ENCODE measurements around the gene CALCR. TPM values are rescaled to one million over a fixed set of nuclear protein-coding genes. Genes with fewer than 3 reads are reported as not detected.

CALCR gene
- total RNA-seq, 1 donor from 2014 or later = not detected

GRCh38 chr7:93453262-93453661 is 121.3 kb downstream of the CALCR start:
- intact Hi-C loops (cut with micrococcal nuclease) = no loop called here

DNA sequence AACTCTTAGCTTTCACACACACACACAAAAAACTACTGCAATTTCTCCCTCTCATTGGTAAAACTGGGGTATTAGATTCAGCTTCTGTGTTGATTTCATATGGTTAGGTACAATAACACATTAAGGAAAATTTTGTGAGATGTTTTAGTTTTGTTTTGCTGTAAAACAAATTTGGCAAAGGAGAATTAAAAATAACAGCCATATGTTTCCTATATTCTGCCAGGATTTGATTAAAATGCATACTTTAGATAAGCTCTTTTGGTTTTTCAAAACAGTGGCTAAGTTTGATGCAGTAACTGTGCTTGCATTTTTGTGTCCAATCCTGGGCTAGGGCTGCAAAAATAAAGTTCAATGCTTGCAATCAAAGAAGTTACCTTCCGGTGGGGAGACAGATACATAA is 126.3 kb downstream of the CALCR start:
- intact Hi-C loops (cut with micrococcal nuclease) = no loop called here

GRCh38 chr7:93447509-93447908 is 127.0 kb downstream of the CALCR start:
- intact Hi-C loops (cut with micrococcal nuclease) = no loop called here

DNA sequence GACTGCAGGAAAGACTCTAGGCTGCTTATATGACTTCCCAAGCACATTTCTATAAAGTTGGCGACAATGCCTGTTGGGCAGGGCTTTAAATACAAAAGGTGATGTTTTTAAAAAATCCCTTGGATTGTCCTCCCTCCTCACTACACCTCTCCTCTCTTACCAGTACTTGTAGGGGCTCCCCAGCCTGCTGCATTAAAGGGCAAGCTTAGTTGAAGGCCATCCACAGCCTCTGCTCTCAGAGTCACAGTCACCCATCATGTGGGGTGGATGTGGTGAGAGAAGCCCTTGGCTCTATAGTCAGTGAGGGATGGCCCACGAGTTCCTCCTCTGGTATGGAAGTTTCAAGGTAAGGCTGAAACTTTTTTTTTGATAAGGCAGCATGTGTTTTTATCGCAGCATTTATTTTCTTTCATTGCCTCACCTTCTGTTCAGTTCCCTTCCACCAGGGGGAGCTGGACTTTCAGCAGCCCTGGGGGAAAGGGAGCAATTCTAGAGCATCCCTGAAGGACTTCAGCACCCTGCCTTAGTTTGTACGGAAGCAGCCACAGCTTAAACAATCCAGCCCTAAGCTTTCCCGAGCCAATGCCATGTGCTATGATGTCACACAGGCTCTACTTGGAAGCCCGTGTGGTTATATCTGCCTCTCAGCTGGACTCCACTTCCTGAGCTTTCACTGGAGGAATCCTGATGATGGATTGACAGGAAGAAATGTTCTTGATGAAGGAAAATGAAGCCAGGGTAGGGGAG is 131.9 kb downstream of the CALCR start:
- intact Hi-C loops (cut with micrococcal nuclease) = loop anchor here (5.0 kb wide), 2 partner anchors 195 to 955 kb away; no protein-coding TSS in a partner anchor

DNA sequence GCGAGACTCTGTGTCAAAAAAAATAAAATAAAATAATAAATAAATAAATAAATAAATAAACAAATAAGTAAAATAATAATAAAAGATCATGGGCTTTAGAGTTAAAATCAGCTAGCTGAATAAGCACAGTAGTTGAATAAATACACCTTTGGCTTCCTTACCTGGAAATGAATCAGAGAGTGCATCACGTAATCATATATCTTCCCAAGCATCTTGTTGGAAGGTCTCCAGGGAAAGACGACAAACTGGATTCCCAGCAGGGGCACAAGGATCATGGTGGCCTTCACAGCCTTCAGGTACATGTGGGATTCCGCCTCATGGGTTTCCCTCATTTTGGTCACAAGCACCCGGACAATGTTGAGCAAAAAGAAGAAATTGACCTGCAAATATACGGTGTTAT is 138.7 kb downstream of the CALCR start:
- intact Hi-C loops (cut with micrococcal nuclease) = no loop called here

DNA sequence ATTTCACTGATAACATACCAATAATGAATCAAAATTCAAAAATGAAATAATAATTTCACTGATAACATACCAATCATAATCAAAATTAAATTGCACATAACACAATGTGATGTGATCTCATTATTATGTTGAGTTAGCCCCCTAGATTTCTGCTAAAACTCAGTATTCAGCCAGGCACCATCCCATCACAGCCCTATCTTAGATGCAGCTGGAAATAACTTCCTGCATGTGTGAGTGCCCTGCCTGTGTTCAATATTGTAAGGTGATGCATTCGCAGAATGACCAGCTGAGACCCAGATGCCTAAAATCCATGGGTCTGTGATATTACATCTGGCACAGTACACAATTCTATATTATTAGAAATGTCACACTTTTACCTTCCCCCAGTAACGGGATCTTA is 142.4 kb downstream of the CALCR start:
- intact Hi-C loops (cut with micrococcal nuclease) = no loop called here

- intact Hi-C loops (cut with micrococcal nuclease) = no loop called here
Observed at GRCh38 chr7:93430917-93431588, 143.5 kb downstream of the CALCR start.

GRCh38 chr7:93429563-93429962 is 145.0 kb downstream of the CALCR start:
- intact Hi-C loops (cut with micrococcal nuclease) = no loop called here

DNA sequence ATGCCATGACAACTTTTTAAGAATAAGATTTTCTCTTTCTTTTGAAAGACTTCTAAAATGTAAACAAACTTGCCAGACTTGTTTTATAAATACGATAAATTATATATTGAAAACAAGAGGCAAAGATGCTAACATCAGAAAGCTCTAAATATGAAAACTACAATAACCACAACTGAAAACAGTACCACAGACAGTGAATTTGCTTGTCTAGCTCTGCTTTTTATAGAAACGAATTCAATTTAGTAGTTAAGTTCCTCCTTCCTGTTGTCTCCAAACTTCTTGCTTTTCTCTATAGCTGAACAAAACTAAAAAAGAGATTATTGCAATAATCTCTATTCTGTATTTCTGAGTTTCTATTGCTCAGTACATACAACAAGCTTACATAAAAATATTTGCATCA is 147.4 kb downstream of the CALCR start:
- intact Hi-C loops (cut with micrococcal nuclease) = no loop called here

DNA sequence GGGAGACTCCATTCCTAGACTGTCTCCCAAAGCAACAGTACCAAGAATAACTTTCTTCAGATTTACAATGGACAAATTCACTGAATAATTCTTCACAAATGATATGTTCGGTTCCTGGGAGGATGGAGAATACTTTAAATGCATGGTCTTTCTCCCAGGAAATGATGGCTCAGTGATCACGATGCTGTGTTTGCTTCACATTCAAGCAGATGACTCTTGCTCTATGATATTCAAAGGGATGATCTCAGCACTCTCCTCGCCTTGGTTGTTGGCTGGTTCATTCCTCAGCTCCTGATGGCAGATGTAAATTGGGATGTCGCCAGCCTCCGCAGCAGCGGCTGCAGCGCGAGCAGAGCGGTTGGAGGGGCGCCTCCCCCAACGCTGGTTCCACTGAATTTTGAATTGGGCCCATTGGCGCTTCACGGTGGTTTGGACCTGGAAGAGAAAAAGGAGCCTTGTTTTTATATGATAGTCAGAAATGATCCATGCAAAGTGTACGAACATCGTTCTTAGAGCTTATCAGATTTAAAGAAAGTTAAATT is 148.3 kb downstream of the CALCR start:
- intact Hi-C loops (cut with micrococcal nuclease) = no loop called here

DNA sequence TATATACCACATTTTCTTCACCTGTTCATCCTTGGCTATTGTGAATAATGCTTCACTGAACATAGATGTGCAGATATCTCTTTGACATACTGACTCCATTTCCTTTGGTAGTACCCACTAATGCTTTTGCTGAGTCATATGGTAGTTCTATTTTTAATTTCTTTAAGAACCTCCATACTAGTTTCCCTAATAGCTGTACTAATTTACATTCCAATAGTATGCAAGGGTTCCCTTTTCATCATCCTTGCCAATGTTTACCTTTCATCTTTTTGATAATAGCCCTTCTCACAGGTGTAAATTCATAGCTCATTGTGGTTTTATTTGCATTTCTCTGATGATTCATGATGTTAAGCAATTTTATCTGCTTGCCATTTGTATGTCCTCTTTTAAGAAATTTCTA is 159.9 kb downstream of the CALCR start:
- intact Hi-C loops (cut with micrococcal nuclease) = no loop called here

GRCh38 chr7:93409324-93409723 is 165.2 kb downstream of the CALCR start:
- intact Hi-C loops (cut with micrococcal nuclease) = no loop called here

GRCh38 chr7:93407239-93407638 is 167.3 kb downstream of the CALCR start:
- intact Hi-C loops (cut with micrococcal nuclease) = no loop called here

DNA sequence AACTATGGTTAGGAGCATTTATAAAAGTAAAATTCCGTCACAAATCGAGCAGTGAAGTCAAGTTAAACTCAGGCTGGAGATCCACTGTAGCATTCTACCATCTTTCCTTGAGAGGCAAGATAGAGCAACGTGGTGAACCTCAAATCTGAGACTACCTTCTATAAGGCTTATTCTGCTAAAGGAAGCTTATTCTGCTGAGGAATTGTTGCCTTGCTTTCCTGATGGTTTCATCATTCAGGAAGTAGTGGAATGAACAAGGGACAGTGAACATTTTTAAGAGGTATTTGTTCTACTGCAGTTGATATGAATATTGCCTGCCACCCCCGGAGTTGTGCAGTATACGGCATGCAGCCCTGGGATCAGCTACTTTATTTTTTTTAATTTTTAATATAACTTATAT is 171.6 kb downstream of the CALCR start:
- intact Hi-C loops (cut with micrococcal nuclease) = no loop called here

- intact Hi-C loops (cut with micrococcal nuclease) = no loop called here
Observed at GRCh38 chr7:93399642-93400041, 174.9 kb downstream of the CALCR start.

- intact Hi-C loops (cut with micrococcal nuclease) = no loop called here
Observed at GRCh38 chr7:93392984-93393383, 181.5 kb downstream of the CALCR start.

- intact Hi-C loops (cut with micrococcal nuclease) = no loop called here
Observed at GRCh38 chr7:93390660-93391059, 183.9 kb downstream of the CALCR start.

GRCh38 chr7:93382362-93382761 is 192.2 kb downstream of the CALCR start:
- intact Hi-C loops (cut with micrococcal nuclease) = no loop called here

DNA sequence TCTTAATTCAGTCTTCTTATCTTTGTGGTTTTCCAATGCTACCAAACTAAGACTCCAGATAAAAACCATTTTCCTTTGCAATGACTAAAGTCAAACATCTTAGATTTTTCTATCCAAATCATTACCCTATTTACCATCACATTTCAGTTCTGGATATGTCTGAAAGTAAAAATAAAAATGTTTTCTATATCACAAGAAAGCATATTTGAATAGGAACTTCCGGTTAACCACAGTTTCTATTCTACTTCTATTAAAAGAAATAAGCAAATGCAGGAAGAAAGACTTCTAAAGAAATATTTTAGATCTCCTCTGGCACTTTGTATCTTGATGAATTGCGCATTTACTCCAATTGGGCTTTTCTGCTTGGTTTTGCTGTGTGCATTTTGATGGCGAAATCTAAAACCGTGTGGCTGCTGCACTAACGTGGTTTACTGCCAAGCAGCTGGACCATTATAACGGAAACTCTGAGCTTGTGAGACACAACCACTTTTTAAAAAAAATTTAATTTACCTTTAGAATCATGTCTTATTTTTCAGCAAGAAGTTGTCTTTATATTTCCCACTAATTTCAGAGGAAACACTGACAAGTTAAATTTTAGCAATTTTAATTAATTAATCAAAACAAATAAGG is 196.3 kb downstream of the CALCR start:
- intact Hi-C loops (cut with micrococcal nuclease) = loop anchor here (10.0 kb wide), 1 partner anchor 133 kb away; no protein-coding TSS in a partner anchor

GRCh38 chr7:93375603-93376002 is 198.9 kb downstream of the CALCR start:
- intact Hi-C loops (cut with micrococcal nuclease) = loop anchor here (10.0 kb wide), 1 partner anchor 131 kb away; no protein-coding TSS in a partner anchor
